ENCODE data around the gene TAF11.

Gene TAF11

DNA sequence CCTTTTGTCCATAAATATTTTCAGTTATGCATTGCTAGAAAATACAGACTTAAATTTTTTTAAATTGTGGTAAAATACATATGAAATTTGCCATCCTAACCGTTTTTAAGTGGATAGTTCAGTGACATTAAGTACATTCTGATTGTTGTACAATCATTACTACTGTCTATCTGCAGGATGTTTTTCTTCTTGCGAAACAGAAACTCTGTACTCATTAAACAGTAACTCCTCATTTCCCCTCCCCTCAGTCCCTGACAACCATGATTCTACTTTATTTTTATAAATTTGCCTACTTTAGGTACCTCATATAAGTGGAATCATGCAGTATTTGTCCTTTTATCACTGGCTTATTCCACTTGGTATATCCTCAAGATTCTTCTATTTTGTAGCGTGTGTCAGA, 21.3 kb downstream of the TAF11 start:
- TF ChIP-seq, protein P1, sequence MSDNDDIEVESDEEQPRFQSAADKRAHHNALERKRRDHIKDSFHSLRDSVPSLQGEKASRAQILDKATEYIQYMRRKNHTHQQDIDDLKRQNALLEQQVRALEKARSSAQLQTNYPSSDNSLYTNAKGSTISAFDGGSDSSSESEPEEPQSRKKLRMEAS (IDR thresholded peaks at IDR 0.05) = no peak

DNA sequence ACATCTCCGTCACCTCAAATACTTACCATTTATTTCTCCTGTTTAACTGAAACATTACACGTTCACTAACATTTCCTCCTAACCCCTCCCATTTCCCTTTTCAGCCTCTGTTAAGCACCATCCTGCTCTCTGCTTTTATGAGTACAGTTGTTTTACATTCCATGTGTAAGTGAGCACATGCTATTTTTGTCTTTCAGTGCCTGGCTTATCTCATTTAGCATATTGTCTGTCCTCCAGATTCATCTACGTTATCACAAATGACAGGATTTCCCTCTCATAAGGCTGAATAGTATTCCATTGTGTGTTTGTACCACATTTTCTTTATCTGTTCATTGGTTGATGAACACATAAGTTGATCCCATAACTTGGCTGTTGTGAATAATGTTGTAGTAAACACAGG, 22.7 kb downstream of the TAF11 start:
- TF ChIP-seq EGR1 (IDR thresholded peaks at IDR 0.05) = no peak
- TF ChIP-seq CEBPB (IDR thresholded peaks at IDR 0.05) = no peak
- TF ChIP-seq, protein P1 (IDR thresholded peaks at IDR 0.05) = no peak
- TF ChIP-seq ZBTB7A (IDR thresholded peaks at IDR 0.05; ENCODE audit: low read depth) = no peak
- no peak for TF ChIP-seq EP300 (IDR thresholded peaks at IDR 0.05; ENCODE audit: borderline replicate concordance)
- TF ChIP-seq, protein P2, sequence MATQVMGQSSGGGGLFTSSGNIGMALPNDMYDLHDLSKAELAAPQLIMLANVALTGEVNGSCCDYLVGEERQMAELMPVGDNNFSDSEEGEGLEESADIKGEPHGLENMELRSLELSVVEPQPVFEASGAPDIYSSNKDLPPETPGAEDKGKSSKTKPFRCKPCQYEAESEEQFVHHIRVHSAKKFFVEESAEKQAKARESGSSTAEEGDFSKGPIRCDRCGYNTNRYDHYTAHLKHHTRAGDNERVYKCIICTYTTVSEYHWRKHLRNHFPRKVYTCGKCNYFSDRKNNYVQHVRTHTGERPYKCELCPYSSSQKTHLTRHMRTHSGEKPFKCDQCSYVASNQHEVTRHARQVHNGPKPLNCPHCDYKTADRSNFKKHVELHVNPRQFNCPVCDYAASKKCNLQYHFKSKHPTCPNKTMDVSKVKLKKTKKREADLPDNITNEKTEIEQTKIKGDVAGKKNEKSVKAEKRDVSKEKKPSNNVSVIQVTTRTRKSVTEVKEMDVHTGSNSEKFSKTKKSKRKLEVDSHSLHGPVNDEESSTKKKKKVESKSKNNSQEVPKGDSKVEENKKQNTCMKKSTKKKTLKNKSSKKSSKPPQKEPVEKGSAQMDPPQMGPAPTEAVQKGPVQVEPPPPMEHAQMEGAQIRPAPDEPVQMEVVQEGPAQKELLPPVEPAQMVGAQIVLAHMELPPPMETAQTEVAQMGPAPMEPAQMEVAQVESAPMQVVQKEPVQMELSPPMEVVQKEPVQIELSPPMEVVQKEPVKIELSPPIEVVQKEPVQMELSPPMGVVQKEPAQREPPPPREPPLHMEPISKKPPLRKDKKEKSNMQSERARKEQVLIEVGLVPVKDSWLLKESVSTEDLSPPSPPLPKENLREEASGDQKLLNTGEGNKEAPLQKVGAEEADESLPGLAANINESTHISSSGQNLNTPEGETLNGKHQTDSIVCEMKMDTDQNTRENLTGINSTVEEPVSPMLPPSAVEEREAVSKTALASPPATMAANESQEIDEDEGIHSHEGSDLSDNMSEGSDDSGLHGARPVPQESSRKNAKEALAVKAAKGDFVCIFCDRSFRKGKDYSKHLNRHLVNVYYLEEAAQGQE (IDR thresholded peaks at IDR 0.05; ENCODE audit: low read depth) = no peak
- no peak for TF ChIP-seq CREB1 (IDR thresholded peaks at IDR 0.05; ENCODE audit: low read depth)
- no peak for TF ChIP-seq TCF12 (IDR thresholded peaks at IDR 0.05; ENCODE audit: low read depth)
- TF ChIP-seq, protein P3, sequence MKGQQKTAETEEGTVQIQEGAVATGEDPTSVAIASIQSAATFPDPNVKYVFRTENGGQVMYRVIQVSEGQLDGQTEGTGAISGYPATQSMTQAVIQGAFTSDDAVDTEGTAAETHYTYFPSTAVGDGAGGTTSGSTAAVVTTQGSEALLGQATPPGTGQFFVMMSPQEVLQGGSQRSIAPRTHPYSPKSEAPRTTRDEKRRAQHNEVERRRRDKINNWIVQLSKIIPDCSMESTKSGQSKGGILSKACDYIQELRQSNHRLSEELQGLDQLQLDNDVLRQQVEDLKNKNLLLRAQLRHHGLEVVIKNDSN (IDR thresholded peaks at IDR 0.05) = no peak
- no peak for TF ChIP-seq FOXM1 (IDR thresholded peaks at IDR 0.05; ENCODE audit: borderline replicate concordance, low read depth)
- no peak for TF ChIP-seq YY1 (IDR thresholded peaks at IDR 0.05; ENCODE audit: low read depth)
- TF ChIP-seq TAF1 (IDR thresholded peaks at IDR 0.05; ENCODE audit: low read depth) = no peak
- no peak for TF ChIP-seq NFIC (IDR thresholded peaks at IDR 0.05)
- TF ChIP-seq RAD21 (IDR thresholded peaks at IDR 0.05; ENCODE audit: low read depth) = no peak
- TF ChIP-seq TEAD4 (IDR thresholded peaks at IDR 0.05) = no peak

DNA sequence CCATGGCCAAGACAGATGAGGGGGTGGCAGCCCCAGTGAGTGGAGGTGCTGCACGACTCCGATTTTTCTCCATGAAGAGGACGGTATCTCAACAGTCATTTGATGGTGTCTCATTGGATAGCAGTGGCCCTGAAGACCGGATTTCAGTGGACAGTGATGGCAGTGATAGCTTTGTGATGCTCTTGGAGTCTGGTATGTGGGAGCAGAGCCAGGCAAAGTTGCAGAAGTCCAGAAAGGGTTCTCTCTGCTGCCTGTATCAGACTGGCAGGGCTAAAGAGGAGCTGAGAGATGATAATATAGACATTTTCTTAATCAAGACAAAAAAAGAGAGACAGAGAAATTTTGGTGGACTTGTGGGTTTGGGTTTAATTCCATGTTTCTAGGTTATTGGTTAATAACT, 23.8 kb downstream of the TAF11 start:
- TF ChIP-seq, protein P1 (IDR thresholded peaks at IDR 0.05) = no peak
- TF ChIP-seq, protein P3 (IDR thresholded peaks at IDR 0.05) = no peak
- TF ChIP-seq TCF12 (IDR thresholded peaks at IDR 0.05; ENCODE audit: low read depth) = no peak
- TF ChIP-seq RAD21 (IDR thresholded peaks at IDR 0.05; ENCODE audit: low read depth) = no peak
- no peak for TF ChIP-seq EP300 (IDR thresholded peaks at IDR 0.05; ENCODE audit: borderline replicate concordance)
- no peak for TF ChIP-seq TEAD4 (IDR thresholded peaks at IDR 0.05)
- no peak for TF ChIP-seq NFIC (IDR thresholded peaks at IDR 0.05)
- no peak for TF ChIP-seq FOXM1 (IDR thresholded peaks at IDR 0.05; ENCODE audit: borderline replicate concordance, low read depth)
- no peak for TF ChIP-seq TAF1 (IDR thresholded peaks at IDR 0.05; ENCODE audit: low read depth)

DNA sequence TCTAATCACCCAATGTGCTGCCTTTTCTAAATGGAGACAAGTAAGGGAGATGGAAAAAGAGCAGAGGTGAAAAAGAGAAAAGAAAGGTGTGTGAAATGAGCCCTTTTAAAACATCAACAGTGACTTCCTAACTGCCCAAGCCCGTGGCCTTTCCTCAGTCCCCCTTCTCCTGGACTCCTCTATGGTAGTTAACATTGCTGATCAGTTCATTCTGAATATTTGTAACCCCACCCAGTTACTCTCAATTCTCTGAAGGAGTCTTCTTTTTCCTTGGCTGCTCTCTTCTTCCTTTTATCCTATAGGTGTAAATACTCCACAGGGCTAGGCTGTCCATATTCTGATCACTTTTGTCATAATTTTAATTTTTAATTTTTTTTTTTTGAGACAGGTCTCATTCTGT, 27.1 kb downstream of the TAF11 start:
- TF ChIP-seq, protein P2 (IDR thresholded peaks at IDR 0.05; ENCODE audit: low read depth) = no peak
- TF ChIP-seq ZBTB7A (IDR thresholded peaks at IDR 0.05; ENCODE audit: low read depth) (no peak), TEAD4 (IDR thresholded peaks at IDR 0.05) (no peak)

DNA sequence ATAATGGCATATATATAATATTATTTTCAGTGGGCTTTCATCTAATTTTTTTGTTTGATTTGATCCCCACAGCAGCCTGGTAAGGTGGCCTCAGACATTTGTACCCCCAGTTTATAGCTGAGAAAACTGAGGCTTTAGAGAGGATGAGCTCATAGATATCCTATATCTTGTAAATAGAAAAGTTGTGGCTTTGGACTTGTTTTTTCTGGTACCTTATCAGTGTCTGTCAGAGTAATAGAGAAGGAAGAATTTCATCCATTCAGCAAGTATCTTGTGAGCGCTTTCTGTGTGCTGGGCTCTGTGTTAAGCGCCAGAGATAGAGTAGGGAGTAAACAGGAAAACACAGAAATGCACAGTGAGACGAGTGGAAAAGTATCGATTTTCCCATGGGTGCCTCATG, 27.9 kb downstream of the TAF11 start:
- no peak for TF ChIP-seq CEBPB (IDR thresholded peaks at IDR 0.05)
- TF ChIP-seq, protein P1 (IDR thresholded peaks at IDR 0.05) = no peak
- TF ChIP-seq, protein P3 (IDR thresholded peaks at IDR 0.05) = no peak
- no peak for TF ChIP-seq RAD21 (IDR thresholded peaks at IDR 0.05; ENCODE audit: low read depth)
- TF ChIP-seq, protein P2 (IDR thresholded peaks at IDR 0.05; ENCODE audit: low read depth) = no peak
- TF ChIP-seq TCF12 (IDR thresholded peaks at IDR 0.05; ENCODE audit: low read depth) = no peak
- no peak for TF ChIP-seq EGR1 (IDR thresholded peaks at IDR 0.05)
- TF ChIP-seq TAF1 (IDR thresholded peaks at IDR 0.05; ENCODE audit: low read depth) = no peak
- TF ChIP-seq ZBTB7A (IDR thresholded peaks at IDR 0.05; ENCODE audit: low read depth) = no peak
- TF ChIP-seq CREB1 (IDR thresholded peaks at IDR 0.05; ENCODE audit: low read depth) = no peak

Data from Ishikawa (cell line).